DND-41 (cell line): ENCODE measurements around the gene RBM22.

ENCODE experiments used
- ATAC-seq: fragments of 200-7000 bp; cut with Tn5 transposase; 3 replicates; pipeline ENCODE4 v1.9.1; 2021; ENCODE audit warnings: low read depth; ENCODE audit not compliant: insufficient read depth
- DNase-seq: peaks from one replicate; pipeline ENCODE4 v3.0.0-alpha.2; 2020
- H2AFZ ChIP-seq: 2 replicates; pipeline ENCODE4 v1.6.0; 2012; ENCODE audit warnings: low read depth, low read length
- H3K27ac ChIP-seq: 2 replicates; pipeline ENCODE4 v1.5.1; 2012; ENCODE audit warnings: low read length, inconsistent platforms
- H3K27me3 ChIP-seq: fragments of 200-600 bp; sonication (generic); 2 replicates; pipeline ENCODE4 v1.6.0; 2012; ENCODE audit warnings: low read length, mild to moderate bottlenecking, inconsistent platforms; ENCODE audit not compliant: insufficient read depth, poor library complexity
- H3K36me3 ChIP-seq: 2 replicates; pipeline ENCODE4 v1.5.1; 2012; ENCODE audit warnings: low read length, inconsistent platforms; ENCODE audit not compliant: insufficient read depth
- H3K4me1 ChIP-seq: 2 replicates; pipeline ENCODE4 v1.5.1; 2012; ENCODE audit warnings: mild to moderate bottlenecking, low read length; ENCODE audit not compliant: insufficient read depth
- H3K4me2 ChIP-seq: 2 replicates; pipeline ENCODE4 v1.6.0; 2012; ENCODE audit warnings: mild to moderate bottlenecking, moderate library complexity, low read length, inconsistent platforms; ENCODE audit not compliant: insufficient read depth
- H3K4me3 ChIP-seq, 2 experiments: fragments of 200-600 bp in 1 of 2; shearing (Covaris generic) in 1 of 2; 2 replicates each; pipeline ENCODE4 v1.5.1; 2012 to 2016; ENCODE audit warnings: inconsistent platforms in 2 of 2, low read length in 2 of 2, mild to moderate bottlenecking in 2 of 2, low read depth in 1 of 2, moderate library complexity in 1 of 2
- H3K79me2 ChIP-seq: 2 replicates; pipeline ENCODE4 v1.6.0; 2012; ENCODE audit warnings: low read length, inconsistent platforms; ENCODE audit not compliant: insufficient read depth
- H3K9ac ChIP-seq: 2 replicates; pipeline ENCODE4 v1.6.0; 2012; ENCODE audit warnings: low read depth, mild to moderate bottlenecking, inconsistent platforms, low read length, moderate library complexity
- H3K9me3 ChIP-seq: 2 replicates; pipeline ENCODE4 v1.5.1; 2012; ENCODE audit warnings: low read length, moderate library complexity, mild to moderate bottlenecking, inconsistent platforms; ENCODE audit not compliant: insufficient read depth, severe bottlenecking
- H4K20me1 ChIP-seq: 2 replicates; pipeline ENCODE4 v1.6.0; 2012; ENCODE audit warnings: low read length; ENCODE audit not compliant: insufficient read depth
- EZH2 ChIP-seq: IDR thresholded peaks from 3 replicates; pipeline ENCODE4 v1.6.1; 2012; ENCODE audit warnings: borderline replicate concordance, low read depth, mild to moderate bottlenecking, moderate library complexity, low read length, inconsistent platforms; ENCODE audit not compliant: severe bottlenecking
- TF ChIP-seq, protein P1 (sequence below): IDR thresholded peaks from 2 replicates; pipeline ENCODE4 v1.5.1; 2012; ENCODE audit warnings: borderline replicate concordance, low read length, moderate library complexity, mild to moderate bottlenecking; ENCODE audit not compliant: poor library complexity, severe bottlenecking; ENCODE audit errors: extremely low read depth

The RBM22 gene

DNA sequence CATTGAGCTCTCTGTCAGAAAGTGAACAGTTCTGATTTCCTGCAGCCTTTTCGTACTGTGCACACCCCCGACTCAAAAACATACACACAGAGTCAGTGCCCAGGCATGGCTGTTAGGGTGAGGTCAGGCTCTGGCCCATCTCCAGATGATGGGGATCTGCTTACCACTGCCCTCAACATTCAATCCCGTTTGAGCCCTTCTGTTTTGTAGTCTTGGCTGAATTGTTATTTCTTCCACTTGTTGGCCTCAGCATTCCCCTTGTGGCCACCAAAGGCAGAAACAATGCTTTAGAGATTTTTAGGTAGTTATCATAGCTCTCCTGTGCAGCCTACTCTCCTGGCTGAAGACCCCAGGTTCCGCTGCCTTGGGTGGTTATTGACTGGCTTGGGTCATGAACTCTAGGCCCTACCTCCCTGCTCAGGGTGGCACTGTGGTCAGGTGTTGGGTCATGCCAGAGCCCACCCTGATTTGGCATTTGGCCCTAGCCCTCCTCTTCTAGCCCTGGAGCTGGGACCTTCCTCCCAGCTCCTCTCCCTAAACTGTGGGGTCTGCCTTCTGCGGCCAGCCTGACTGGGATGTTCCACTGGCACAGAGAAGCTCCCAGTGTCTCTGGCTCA lies 47.6 kb downstream of the RBM22 start:
- Histone ChIP-seq H3K27me3 (no peaks in the 10 kb centered on the region), H3K27ac (no peak overlapping the region), H3K36me3 (no peaks in the 10 kb centered on the region), H3K4me2 (no peak overlapping the region), H3K9me3 (no peaks in the 10 kb centered on the region), H3K4me1 (peaks cover 24% of the 10 kb centered on the region), H2AFZ (no peak overlapping the region; the same call in 1 of the 2 replicates), H3K4me3 (no peak overlapping the region), H4K20me1 (no peaks in the 10 kb centered on the region), H3K9ac (no peak overlapping the region), H3K79me2 (no peaks in the 10 kb centered on the region)
- ATAC-seq: no peak
- no peak for TF ChIP-seq EZH2
- TF ChIP-seq, protein P1, sequence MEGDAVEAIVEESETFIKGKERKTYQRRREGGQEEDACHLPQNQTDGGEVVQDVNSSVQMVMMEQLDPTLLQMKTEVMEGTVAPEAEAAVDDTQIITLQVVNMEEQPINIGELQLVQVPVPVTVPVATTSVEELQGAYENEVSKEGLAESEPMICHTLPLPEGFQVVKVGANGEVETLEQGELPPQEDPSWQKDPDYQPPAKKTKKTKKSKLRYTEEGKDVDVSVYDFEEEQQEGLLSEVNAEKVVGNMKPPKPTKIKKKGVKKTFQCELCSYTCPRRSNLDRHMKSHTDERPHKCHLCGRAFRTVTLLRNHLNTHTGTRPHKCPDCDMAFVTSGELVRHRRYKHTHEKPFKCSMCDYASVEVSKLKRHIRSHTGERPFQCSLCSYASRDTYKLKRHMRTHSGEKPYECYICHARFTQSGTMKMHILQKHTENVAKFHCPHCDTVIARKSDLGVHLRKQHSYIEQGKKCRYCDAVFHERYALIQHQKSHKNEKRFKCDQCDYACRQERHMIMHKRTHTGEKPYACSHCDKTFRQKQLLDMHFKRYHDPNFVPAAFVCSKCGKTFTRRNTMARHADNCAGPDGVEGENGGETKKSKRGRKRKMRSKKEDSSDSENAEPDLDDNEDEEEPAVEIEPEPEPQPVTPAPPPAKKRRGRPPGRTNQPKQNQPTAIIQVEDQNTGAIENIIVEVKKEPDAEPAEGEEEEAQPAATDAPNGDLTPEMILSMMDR: no peak
- DNase-seq: no peak

DNA sequence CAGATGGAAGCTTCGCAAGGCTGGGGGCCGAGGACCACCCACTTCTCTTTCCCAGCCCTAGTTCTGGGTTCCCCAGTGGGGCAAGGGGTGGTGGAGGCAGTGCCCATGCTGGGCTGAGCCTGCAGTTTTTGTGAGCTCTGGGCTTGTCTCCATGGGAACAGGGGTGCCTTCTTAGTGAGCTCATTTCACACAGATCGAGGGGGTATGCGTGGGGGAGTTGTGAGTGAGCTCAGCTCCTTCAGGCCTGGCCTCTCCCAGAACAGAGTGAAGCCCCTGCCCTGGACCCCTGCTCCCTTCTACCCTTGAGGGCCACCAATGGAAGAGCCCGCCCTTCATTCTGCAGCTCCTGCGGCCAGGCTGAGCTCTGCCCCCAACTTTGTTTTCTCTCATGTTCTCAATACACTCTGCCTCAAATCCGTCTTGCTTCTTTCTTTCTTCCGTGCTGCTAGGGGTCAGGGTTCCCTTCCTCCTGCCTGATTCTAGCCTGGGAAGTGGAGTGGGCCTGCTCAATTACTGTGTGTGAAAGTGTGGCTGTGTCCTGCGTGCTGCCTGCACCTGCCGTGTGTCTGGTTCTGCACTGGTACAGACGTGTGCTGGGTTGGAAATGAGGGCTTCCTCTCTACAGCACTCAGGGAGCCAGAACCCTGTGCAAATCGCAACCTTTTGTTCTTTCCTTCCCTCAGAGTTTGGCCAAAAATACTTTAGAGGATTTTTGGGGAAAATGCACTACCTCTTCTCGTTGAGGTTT lies 48.8 kb downstream of the RBM22 start:
- DNase-seq (no peak), ATAC-seq (no peak)
- no peaks in the 10 kb centered on the region for H3K9me3 ChIP-seq
- H4K20me1 ChIP-seq: no peaks in the 10 kb centered on the region
- no peak overlapping the region for H2AFZ ChIP-seq
- no peaks in the 10 kb centered on the region for H3K36me3 ChIP-seq
- H3K79me2 ChIP-seq: no peaks in the 10 kb centered on the region
- H3K27ac ChIP-seq: no peak overlapping the region
- TF ChIP-seq, protein P1: no peak
- no peak for TF ChIP-seq EZH2
- H3K4me3 ChIP-seq: no peak overlapping the region
- H3K4me2 ChIP-seq: no peak overlapping the region
- H3K27me3 ChIP-seq: no peaks in the 10 kb centered on the region
- peaks cover 18% of the 10 kb centered on the region for H3K4me1 ChIP-seq
- no peak overlapping the region for H3K9ac ChIP-seq

DNA sequence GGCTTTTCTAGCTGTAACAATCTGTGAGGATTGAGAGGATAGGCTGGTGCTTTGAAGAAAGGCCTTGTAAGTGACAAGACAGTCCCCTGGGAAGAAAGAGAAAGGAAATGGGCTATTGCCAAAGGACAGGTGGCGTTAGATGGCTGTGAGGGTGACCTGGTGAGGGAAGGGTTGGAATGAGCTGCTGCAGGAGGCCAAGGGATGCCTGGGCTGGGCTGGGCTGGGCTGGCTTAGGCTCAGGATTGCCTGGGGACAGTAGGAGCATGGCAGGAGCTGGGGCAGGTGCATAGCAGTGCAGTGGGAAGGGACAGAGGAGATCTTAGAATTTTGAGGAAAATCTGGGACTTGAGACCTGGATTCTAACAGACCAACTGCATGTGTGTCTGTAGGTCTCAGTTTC lies 49.5 kb downstream of the RBM22 start:
- H4K20me1 ChIP-seq: no peaks in the 10 kb centered on the region
- no peak for DNase-seq
- no peaks in the 10 kb centered on the region for H3K36me3 ChIP-seq

More for the DNA sequence above, 49.5 kb downstream of the RBM22 start:
- Histone ChIP-seq H2AFZ (no peak overlapping the region), H3K27ac (no peak overlapping the region), H3K79me2 (no peaks in the 10 kb centered on the region), H3K9ac (no peak overlapping the region), H3K9me3 (no peaks in the 10 kb centered on the region), H3K4me1 (peaks cover 13% of the 10 kb centered on the region), H3K27me3 (no peaks in the 10 kb centered on the region), H3K4me2 (no peak overlapping the region), H3K4me3 (no peak overlapping the region)
- no peak for ATAC-seq
- no peak for TF ChIP-seq EZH2
- TF ChIP-seq, protein P1: no peak
